SU-DHL-6 (cell line): ENCODE results near the gene MAML3.

Experiments used
- H2AFZ ChIP-seq: fragments of 200-600 bp; sonication (generic); 2 replicates; pipeline ENCODE4 v1.6.1; 2014; ENCODE audit warnings: low read depth, mild to moderate bottlenecking, moderate library complexity, mixed read lengths, antibody characterized with exemption, low read length; ENCODE audit not compliant: severe bottlenecking
- H3F3A ChIP-seq: fragments of 200-600 bp; shearing (Covaris generic); 2 replicates; pipeline ENCODE4 v1.6.0; 2016; ENCODE audit warnings: antibody characterized with exemption, mild to moderate bottlenecking; ENCODE audit not compliant: insufficient read depth
- H3K27ac ChIP-seq: fragments of 200-600 bp; sonication (generic); 2 replicates; pipeline ENCODE4 v1.5.1; 2016; ENCODE audit warnings: low read depth, mild to moderate bottlenecking, low read length, moderate library complexity, mixed read lengths
- H3K27me3 ChIP-seq: fragments of 200-600 bp; sonication (generic), shearing (Covaris generic); 2 replicates; pipeline ENCODE4 v1.6.0; 2014; ENCODE audit warnings: mild to moderate bottlenecking, low read length
- H3K36me3 ChIP-seq: fragments of 200-600 bp; sonication (generic); 2 replicates; pipeline ENCODE4 v1.6.1; 2014; ENCODE audit warnings: mild to moderate bottlenecking, low read length, mixed read lengths
- H3K4me2 ChIP-seq: fragments of 300-600, 200-600 bp; shearing (Covaris generic), sonication (generic); 2 replicates; pipeline ENCODE4 v1.6.0; 2014; ENCODE audit warnings: low read length, low read depth, mild to moderate bottlenecking; ENCODE audit not compliant: poor library complexity, severe bottlenecking
- H3K4me3 ChIP-seq: fragments of 200-600 bp; sonication (generic); 2 replicates; pipeline ENCODE4 v1.5.1; 2014; ENCODE audit warnings: antibody characterized with exemption, low read length, mild to moderate bottlenecking, mixed read lengths; ENCODE audit not compliant: insufficient read depth, poor library complexity, severe bottlenecking
- H3K79me2 ChIP-seq: fragments of 200-600 bp; sonication (generic); 2 replicates; pipeline ENCODE4 v1.6.1; 2014; ENCODE audit warnings: mild to moderate bottlenecking, low read length, moderate library complexity; ENCODE audit not compliant: insufficient read depth
- H3K9ac ChIP-seq: fragments of 200-600 bp; sonication (generic); 2 replicates; pipeline ENCODE4 v1.7.0; 2014; ENCODE audit warnings: mild to moderate bottlenecking, low read length
- H3K9me2 ChIP-seq: fragments of 200-600 bp; sonication (generic); replicated peaks from 2 replicates; pipeline ENCODE4 v1.6.1; 2014; ENCODE audit warnings: low read length; ENCODE audit not compliant: insufficient read depth
- H3K9me3 ChIP-seq: fragments of 200-600 bp; sonication (generic); 2 replicates; pipeline ENCODE4 v1.6.1; 2014; ENCODE audit warnings: low read length, mixed read lengths; ENCODE audit not compliant: insufficient read depth
- H4K20me1 ChIP-seq: fragments of 200-600 bp; sonication (generic); 2 replicates; pipeline ENCODE4 v1.6.1; 2014; ENCODE audit warnings: low read depth, mild to moderate bottlenecking, antibody characterized with exemption, low read length, moderate library complexity, mixed read lengths
- EZH2phosphoT487 ChIP-seq: fragments of 200-600 bp; sonication (generic), shearing (Covaris generic); conservative IDR thresholded peaks from 2 replicates; pipeline ENCODE4 v1.6.1; 2018; ENCODE audit warnings: mild to moderate bottlenecking, antibody characterized with exemption, low read length, moderate library complexity, mixed read lengths
- TF ChIP-seq, protein P1 (sequence below): fragments of 200-600 bp; sonication (generic); IDR thresholded peaks from one replicate; pipeline ENCODE4 v1.5.1; 2017; ENCODE audit warnings: antibody characterized with exemption, mild to moderate bottlenecking, low read length, moderate library complexity; ENCODE audit not compliant: insufficient read depth, poor library complexity, severe bottlenecking

Gene MAML3

DNA sequence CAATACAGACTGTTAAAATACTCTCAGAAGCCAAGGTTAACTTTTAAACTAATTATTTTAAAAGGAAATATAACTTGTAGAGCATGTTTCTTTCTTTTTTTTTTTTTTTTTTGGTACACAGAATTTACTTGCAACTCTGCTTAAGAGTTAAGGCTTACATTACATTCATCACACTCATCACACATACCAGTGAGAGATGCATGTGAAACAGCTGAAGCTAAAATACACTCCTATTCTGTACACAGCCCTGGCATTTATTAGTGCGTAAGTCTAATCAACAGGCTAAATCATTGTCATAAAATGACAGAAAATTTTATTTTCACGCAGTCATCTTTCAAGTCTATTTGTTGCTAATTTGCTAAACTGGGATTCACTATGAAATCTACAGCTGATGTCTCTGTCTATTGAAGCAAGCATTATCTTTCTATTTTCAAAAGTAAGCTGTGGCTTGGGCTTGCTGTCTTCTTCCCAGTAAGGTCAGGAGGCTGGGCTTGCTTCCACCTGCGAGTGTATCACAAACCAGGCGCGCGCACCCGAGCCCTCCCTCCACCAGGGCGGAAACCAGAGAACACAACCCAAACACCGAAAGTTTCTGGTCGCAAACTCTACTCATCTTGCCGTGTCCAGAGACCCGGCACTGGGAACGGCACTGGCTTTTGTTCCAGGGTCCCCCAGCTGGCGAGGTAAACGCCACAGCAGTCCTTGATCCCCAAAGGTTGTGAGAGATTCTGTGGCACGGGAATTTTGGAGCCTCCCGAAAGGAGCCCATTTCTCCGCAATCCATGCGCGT lies 3.9 kb downstream of the MAML3 start:
- Histone ChIP-seq H3K9me3 (no peaks in the 10 kb centered on the region), H3K36me3 (no peaks in the 10 kb centered on the region), H3K4me2 (peak overlapping the region; percentile 88), H4K20me1 (no peaks in the 10 kb centered on the region), H3K9ac (peak overlapping the region; percentile 61), H3K27me3 (no peaks in the 10 kb centered on the region), H3K79me2 (no peaks in the 10 kb centered on the region), H3K4me3 (peak overlapping the region; percentile 63), H2AFZ (peak overlapping the region; percentile 87), H3K27ac (no peak overlapping the region), H3K9me2 (no peaks in the 10 kb centered on the region), H3F3A (peaks cover 16% of the 10 kb centered on the region)
- TF ChIP-seq, protein P1, sequence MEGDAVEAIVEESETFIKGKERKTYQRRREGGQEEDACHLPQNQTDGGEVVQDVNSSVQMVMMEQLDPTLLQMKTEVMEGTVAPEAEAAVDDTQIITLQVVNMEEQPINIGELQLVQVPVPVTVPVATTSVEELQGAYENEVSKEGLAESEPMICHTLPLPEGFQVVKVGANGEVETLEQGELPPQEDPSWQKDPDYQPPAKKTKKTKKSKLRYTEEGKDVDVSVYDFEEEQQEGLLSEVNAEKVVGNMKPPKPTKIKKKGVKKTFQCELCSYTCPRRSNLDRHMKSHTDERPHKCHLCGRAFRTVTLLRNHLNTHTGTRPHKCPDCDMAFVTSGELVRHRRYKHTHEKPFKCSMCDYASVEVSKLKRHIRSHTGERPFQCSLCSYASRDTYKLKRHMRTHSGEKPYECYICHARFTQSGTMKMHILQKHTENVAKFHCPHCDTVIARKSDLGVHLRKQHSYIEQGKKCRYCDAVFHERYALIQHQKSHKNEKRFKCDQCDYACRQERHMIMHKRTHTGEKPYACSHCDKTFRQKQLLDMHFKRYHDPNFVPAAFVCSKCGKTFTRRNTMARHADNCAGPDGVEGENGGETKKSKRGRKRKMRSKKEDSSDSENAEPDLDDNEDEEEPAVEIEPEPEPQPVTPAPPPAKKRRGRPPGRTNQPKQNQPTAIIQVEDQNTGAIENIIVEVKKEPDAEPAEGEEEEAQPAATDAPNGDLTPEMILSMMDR, result no peak
- no peak for TF ChIP-seq EZH2phosphoT487

DNA sequence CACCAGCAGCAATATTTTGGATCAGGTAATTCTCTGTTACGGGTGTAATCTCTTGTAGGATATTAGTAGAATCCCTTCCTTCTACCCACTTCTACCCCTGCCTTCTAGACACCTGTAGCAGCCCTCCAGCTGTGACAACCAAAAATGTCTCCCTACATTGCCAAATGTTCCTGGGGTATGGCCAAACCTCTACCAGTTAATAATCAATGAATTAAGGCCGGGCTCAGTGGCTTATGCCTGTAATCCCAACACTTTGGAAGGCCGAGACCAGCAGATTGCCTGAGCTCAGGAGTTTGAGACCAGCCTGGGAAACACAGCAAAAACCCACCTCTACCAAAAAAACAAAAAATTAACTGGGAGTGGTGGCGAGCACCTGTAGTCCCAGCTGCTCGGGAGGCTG lies 9.9 kb downstream of the MAML3 start:
- Histone ChIP-seq H3K9ac (no peak overlapping the region), H3K36me3 (no peaks in the 10 kb centered on the region), H3K79me2 (no peaks in the 10 kb centered on the region), H3K4me2 (no peak overlapping the region), H4K20me1 (no peaks in the 10 kb centered on the region), H3K9me3 (no peaks in the 10 kb centered on the region), H2AFZ (no peak overlapping the region), H3K9me2 (no peaks in the 10 kb centered on the region), H3K27me3 (no peaks in the 10 kb centered on the region), H3K27ac (no peak overlapping the region), H3K4me3 (no peak overlapping the region), H3F3A (no peaks in the 10 kb centered on the region)
- TF ChIP-seq, protein P1, result no peak
- TF ChIP-seq EZH2phosphoT487, result no peak

DNA sequence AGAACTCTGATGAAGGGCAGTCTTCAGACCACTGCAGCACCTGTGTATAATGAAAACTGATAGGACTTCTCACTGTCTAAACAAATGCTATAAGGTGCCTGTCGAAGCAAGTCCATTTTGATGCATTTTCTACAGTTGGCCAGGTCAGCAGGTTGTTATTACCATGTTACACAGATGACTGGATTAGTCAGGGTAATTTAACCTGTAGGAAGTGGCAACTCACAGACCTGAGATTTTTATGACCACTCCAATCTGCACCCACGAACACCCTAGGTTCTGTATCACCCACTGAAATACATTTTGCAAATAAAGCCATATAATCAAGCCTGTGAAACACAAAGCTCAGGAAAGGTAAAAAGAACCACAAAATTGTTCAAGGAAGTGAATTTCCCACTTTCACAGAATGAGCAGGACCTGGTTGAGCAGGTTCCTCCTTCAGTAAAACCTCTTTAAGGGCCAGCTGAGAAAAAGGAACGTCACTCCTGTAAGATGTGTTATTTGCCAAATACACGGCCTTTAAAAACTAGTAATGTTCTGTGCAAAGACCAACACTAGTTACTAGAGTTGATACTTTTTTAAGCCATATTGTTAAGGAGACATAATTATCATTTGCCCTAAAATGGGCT lies 12.7 kb downstream of the MAML3 start:
- no peak overlapping the region for H3K4me2 ChIP-seq
- H3K9me3 ChIP-seq, result no peaks in the 10 kb centered on the region
- H3K79me2 ChIP-seq, result no peaks in the 10 kb centered on the region
- H3K9me2 ChIP-seq, result no peaks in the 10 kb centered on the region
- H3K9ac ChIP-seq, result no peak overlapping the region
- no peak overlapping the region for H3K27ac ChIP-seq
- no peaks in the 10 kb centered on the region for H3F3A ChIP-seq
- H2AFZ ChIP-seq, result no peak overlapping the region
- no peaks in the 10 kb centered on the region for H3K27me3 ChIP-seq
- no peak overlapping the region for H3K4me3 ChIP-seq
- TF ChIP-seq, protein P1, result no peak
- no peak for TF ChIP-seq EZH2phosphoT487
- H3K36me3 ChIP-seq, result no peaks in the 10 kb centered on the region
- H4K20me1 ChIP-seq, result no peaks in the 10 kb centered on the region
